NCI-H146 (cell line): ENCODE measurements around the gene RNF144A.

Source experiments
- DNase-seq: peaks from one replicate; lab custom pipeline; 2025; lab: John Stamatoyannopoulos, UW

The RNF144A gene

GRCh38 chr2:7023542-7023941 lies 106.3 kb downstream of the RNF144A start:
- DNase-seq: no peak

GRCh38 chr2:7024261-7024660 lies 107.0 kb downstream of the RNF144A start:
- no peak for DNase-seq

GRCh38 chr2:7025082-7025481 lies 107.9 kb downstream of the RNF144A start:
- no peak for DNase-seq

GRCh38 chr2:7026742-7027141 lies 109.5 kb downstream of the RNF144A start:
- no peak for DNase-seq

GRCh38 chr2:7027411-7027810 lies 110.2 kb downstream of the RNF144A start:
- DNase-seq: peak; percentile 73

GRCh38 chr2:7027956-7028655 lies 110.9 kb downstream of the RNF144A start:
- peak; percentile 53 for DNase-seq

GRCh38 chr2:7028846-7029245 lies 111.6 kb downstream of the RNF144A start:
- no peak for DNase-seq

- no peak for DNase-seq
These were observed 112.3 kb downstream of the RNF144A start for GRCh38 chr2:7029291-7030059.

GRCh38 chr2:7030810-7031209 lies 113.6 kb downstream of the RNF144A start:
- no peak for DNase-seq

GRCh38 chr2:7031547-7032245 lies 114.5 kb downstream of the RNF144A start:
- DNase-seq: peak; percentile 99

- no peak for DNase-seq
These were observed 115.2 kb downstream of the RNF144A start for GRCh38 chr2:7032371-7032770.

GRCh38 chr2:7033136-7033960 lies 116.1 kb downstream of the RNF144A start:
- no peak for DNase-seq

GRCh38 chr2:7034303-7034702 lies 117.1 kb downstream of the RNF144A start:
- no peak for DNase-seq

GRCh38 chr2:7035884-7036283 lies 118.7 kb downstream of the RNF144A start:
- no peak for DNase-seq

- DNase-seq: peak; percentile 56
These were observed 120.4 kb downstream of the RNF144A start for GRCh38 chr2:7037340-7038333.

GRCh38 chr2:7040547-7040946 lies 123.3 kb downstream of the RNF144A start:
- DNase-seq: no peak

GRCh38 chr2:7041421-7041820 lies 124.2 kb downstream of the RNF144A start:
- no peak for DNase-seq

- no peak for DNase-seq
These were observed 126.5 kb downstream of the RNF144A start for GRCh38 chr2:7043690-7044089.

GRCh38 chr2:7044253-7045250 lies 127.3 kb downstream of the RNF144A start:
- DNase-seq: peak; percentile 34
